NCI-H2196 (cell line): ENCODE measurements around the gene MYEF2.

ENCODE experiments used
- DNase-seq: peaks from one replicate; lab custom pipeline; 2025; ENCODE audit not compliant: unreplicated experiment; lab: John Stamatoyannopoulos, UW

The MYEF2 gene

DNA sequence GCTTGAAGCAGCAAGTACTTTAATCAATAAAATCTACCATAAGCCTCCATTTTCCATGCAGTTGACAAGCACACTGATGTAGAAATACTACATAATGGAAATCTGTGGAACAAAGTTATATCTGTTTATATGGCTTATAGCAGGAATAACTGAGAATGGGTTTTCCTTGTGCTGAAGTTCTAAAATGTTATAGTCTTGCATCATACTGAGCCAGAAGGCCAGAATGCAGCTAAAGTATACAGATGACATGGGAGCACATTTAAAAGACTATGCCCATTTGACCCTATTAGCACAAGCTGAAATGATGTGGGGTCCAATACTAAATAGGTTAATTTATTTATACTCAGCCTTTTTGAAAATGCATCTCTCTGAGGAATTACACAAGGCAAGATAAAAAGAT, 32.2 kb downstream of the MYEF2 start:
- DNase-seq, result no peak

DNA sequence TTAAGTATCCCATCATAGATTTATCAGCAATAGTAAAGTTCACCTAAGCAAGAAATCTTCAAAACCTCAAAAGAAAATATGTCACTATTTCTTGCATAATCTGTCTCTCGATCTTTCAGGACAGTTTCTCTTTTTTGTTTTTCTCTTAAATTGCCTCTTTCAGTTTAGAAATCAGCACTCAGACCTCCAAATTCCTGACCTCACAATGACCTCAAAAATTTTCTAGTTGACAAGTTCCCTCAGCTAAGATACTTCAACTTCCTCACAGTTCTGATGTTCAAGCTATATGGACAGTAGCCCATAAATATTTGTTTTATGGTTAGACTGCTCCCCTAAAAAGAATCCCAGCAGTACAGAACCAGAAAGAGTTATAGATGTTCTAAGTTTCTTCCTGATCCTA, 33.2 kb downstream of the MYEF2 start:
- no peak for DNase-seq

DNA sequence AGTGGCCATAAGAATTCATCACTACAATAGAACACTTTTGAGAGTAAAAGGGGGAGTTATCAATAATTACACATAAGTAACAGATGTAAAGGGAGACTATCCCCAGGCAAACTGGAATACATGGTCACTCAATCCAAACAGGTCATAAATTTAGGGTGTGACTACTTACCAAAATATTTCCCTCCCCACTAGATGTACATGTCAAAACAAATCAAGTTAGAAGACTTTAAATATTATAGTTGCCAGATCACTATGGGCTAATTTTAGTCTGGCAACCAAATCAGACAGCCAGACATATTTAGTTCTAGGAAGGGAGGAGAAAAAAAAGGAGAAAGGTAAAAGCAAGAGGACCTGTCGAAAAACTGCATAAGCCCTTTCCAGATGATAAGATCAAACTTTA, 34.2 kb downstream of the MYEF2 start:
- DNase-seq, result no peak

DNA sequence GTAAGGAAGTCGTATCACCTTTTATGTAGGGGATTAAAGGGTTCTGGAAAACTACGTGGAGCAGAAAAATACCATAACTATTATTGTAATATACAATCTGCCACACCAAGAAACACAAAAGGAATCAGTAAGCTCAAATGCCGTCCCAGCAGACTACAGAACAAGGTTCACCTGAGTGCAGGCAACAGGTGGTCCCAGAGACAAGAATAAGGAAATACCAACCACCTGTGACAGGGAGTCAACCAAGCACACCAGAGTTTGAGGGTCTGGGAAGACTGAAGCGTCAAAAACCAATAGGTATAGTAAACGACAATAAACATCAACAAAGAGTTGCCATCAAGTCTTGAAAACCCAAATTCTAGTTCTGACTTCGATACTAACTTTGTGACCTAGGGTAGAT, 45.2 kb downstream of the MYEF2 start:
- no peak for DNase-seq

DNA sequence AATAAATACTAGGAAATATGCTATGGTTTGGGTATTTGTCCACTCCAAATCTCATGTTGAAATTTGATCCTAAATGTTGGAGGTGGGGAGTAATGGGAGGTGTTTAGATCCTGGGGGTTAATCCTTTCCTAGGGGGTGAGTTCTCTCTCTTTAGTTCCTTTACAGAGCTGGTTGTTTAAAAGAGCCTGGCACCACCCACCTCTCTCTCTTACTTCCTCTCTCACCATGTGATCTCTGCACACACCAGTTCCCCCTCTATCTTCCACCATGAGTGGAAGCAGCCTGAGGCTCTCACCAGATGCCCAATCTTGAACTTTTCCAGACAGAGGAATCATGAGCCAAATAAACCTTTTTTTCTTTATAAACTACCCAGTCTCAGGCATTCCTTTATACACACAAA, 46.8 kb downstream of the MYEF2 start:
- no peak for DNase-seq

DNA sequence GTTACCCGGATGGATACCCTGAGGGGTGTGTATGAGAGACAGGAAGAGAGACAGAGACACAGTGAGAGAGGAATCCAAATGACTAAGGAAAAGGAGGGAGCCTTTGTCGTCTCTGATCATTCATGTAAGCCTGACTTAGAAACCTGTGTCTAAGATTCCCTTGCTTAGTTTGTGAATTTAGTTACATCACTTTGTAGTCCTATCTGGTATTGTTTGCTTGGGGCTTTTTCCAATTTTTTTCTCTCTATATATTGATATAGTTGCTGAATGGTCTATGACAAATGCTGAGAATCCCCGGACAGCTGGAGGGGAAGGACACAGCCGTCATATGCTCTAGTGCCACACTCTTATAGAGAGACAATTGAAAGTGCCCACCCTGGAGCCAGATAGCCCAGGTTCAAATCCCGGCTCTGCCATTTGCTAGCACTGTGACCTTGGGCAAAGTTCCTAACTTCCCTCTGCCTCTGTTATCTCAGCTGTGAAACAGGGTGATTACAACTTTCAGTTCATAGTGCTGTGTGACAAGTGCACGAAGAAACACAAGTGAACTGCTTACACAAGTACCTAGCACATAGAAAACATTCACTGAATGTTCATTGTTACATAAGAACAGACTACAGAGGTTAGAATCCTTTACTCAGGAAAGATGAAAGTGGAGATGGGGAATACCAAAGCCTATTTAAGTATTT, 51.3 kb downstream of the MYEF2 start:
- DNase-seq, result no peak

DNA sequence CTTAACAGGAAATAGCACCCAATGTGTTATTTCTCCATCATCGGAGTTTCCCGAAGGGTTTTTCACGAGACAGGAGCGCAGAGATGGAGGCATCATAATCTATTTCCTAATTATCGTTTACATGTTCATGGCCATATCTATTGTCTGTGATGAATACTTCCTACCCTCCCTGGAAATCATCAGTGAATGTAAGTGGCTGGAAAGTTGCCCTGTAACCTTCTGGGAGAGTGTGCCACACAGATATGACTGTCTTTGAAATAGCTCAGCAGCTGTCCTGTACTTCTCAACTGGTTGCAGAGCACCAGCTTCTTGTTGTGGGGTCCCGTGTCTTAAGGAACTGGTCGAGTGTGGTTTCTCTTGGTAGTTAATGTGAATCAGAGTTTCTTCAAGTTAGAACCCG, 56.2 kb downstream of the MYEF2 start:
- no peak for DNase-seq

DNA sequence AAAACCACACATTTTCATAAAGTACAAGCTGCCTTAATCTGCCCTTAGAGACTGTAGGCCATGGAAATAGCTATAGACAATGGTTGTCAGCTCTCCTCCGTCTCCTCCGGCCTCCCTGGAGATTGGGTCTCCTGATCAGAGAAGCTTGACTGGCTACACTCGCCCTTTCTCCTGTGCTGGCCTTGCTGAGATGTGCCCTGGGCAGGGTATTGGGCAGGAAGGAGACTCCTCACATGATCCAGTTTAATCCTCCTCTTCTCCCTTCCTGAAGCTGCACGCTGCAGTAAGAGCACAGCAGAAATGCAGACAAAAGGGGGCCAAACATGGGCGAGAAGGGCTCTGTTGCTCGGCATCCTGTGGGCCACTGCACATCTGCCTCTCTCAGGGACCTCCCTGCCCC, 57.4 kb downstream of the MYEF2 start, which contains the start of gene SLC24A5:
SLC24A5 (plus strand) TSS at position 246 of the 400 bp plus-strand sequence; CDS start at position 301, 55 bp downstream.
- DNase-seq, result no peak

DNA sequence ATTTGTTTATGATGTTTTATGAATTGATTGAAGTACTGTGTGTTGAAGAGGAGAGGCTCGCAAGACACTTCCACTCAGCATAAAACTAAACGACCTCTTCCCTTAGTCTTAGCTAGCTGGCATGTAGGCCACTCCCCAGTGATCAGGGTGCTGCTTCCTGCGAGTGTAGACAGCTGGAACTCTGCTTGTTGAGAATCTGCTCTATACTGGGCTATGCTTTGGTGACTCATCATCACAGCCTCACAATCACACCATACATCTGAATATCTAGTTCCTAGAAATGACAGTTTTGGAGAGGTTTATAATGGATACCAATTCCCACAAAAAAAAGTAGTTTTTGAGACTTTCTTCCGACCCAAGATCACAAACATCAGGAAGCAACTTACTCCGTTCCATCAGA, 58.8 kb downstream of the MYEF2 start:
- DNase-seq, result no peak

DNA sequence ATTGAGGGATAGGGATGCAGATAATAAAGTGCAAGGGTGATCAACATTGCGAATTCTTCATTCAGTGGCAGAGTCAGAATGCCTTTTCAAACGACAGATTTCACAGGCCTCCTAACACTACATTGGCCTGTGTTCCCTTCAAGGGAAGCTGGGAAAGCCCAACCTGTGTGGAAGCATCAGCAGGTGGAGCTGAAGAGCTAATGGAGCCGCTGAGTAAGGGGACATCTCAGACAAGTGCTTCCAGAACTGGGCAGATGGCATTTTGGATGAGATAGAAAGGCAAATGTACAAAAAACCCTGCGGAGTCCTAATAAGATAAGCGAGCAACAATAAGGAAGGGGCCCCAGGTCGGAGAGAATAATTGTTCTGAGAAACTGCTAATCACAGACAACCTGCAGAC, 65.9 kb downstream of the MYEF2 start:
- DNase-seq, result peak; percentile 2

DNA sequence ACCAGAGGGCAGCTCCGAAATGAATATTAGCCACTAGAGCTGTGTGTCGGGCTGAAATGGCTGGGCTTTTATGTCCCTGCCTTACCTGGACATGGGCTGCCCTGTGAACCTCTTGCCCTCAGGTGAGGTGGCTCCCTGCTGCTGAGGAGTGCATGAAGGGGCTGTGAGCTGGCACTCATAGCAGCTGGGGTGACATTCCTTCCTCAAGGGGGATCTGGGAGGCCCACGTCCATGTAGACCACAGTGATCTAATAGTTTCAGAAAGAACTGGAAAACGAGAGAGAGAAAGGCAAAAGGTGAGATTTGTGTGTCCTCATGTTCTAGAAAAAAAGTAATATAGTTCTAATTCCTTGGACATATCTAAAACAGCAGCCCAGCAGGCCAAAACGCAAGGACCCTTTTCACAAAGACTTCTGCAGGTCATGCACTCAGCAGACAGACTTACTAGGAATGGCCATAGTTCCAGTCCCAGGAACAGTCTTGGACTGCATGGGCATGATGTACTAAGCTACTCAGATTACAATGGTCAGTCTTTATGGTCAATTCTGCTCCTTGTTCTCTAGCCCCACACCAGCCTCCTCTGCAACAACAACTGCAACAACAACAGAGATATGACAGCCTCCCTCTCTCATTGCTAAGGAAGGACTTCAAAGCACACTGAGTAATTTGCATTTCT, 68.1 kb downstream of the MYEF2 start:
- DNase-seq, result no peak

DNA sequence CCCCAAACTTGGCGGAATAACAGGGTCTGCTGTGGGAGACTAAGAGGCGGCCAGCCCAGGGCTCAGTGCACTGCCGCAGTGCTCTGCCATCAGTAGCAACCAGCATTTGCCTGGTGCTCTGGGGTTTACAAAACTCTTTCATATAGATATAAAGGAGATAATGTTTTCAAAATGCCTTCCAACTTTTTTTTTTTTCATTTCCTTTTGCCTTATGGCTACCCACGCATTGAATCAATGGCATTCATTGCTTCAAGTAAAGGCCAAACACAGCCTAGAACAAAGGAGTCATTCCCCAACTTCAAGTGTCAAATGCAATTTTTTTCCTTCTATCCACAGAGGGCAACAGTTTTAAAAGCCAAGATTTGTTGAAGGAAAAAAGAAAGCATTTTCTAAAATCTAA, 68.9 kb downstream of the MYEF2 start:
- DNase-seq, result no peak

DNA sequence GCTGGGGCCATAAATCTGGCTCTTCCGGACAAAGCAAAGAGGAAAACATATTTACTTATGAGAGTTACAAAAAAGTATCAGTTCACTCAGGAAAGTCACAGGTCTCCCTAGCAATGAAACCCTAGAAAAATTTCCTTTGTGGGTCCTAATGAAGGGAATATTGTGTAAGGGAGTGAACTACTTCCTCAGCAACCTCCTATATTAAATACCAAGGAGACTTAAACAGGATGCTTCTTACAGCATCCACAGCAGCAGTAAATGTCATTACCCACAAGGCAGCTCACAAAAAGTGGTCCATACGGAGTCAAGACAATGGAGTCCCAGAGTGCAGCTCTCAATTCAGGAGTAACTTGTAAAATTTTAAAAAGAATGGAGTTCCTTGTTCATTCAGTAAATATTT, 72.2 kb downstream of the MYEF2 start:
- DNase-seq, result no peak

DNA sequence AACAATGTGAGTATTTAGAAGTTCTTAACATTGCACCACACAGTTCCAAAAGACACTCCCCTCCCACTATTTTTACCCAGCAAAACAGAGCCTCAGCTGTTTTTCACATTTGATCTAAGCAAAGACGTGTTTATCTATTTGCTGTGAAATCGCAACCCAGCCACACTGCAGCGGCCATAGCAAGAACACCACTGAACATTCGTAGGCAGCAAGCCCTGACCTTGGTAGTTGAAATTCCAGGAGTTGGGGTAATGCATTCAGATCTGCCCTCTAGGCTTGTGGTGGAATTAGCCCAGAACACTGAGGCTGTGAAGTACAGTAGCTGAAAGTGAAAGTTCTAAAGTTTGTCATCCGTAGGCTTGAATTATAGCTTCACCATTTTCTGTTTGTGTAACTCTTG, 74.4 kb downstream of the MYEF2 start:
- no peak for DNase-seq

DNA sequence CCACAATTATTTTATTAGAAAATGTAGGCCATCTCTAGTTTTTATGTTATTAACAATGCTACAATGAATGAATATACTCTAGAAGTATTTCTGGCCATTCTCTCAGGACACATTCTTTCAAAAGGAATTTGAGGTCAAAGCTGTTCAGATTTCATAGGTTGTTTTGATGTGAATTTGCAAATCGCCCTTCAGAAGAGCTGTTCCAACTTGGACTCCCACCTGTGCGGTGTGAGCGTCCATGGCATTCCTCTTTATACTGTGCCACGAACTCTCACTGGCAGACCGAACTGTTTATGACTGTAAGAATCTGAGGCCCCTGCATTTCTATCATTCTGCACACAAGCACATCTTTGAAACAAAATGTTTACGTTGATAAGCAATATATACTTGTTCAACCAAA, 75.9 kb downstream of the MYEF2 start:
- no peak for DNase-seq

DNA sequence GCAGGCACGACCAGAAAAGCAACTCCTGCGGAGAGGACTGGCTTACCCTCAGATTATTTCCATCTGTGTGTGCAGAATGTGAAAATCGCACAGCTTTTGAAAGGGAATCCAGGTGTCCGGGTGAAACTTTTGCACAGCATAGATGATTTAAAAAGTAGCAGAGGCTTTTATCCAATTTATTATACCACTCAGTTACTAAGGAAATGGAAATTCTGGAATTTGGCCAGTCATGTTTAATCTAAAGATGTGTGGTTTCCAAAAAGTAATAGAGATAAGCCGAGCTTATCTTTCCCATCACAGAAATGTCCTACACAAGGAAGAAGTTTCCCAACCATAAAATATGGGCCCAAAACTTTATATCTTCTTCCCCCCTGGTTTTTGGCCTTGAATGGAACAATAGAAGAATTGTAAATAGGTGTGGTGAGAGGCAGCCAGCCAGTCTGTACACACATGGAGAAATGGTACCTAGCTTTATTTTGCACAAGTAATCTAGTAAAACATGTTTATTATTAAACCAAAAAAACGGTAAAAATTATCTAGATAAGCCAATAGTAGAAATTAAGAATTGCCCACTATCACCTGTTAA, 76.6 kb downstream of the MYEF2 start:
- no peak for DNase-seq

DNA sequence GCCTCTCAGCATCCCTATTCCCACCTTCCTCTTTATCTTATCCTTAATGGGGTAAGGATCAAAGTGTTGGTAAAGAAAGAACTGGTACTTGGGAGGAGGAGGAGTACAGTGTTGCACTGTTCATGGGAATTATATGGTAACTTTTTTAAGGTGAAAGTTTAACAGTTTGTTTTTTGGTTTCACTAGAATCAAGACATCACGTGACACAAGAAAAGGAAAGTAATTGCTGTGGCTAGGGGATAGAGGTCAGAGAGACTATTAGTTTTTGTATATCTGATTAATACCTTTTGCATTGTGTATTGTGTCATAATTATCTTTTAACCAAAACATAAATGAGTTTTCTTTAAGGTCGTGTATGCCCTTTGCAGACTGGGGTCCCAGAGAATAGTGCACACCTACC, 80.8 kb downstream of the MYEF2 start:
- no peak for DNase-seq

DNA sequence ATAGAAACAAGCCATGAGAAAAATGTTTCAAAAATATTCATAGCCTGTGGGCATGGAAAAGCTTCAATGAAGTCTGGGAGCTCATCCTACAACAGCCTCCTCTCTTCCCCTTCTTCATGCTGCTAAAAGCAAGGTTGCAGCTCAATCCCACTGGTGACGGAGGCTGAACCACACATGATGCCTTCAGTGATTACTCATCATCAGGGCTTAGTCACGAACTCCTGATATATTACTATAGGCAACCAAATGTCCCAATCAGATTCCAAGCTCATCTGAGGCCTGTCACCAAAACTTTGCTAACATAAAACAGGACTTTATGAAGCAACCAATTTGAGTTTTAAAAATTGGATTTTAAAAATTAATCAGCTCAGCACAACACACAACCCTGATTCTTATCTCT, 81.3 kb downstream of the MYEF2 start:
- no peak for DNase-seq

DNA sequence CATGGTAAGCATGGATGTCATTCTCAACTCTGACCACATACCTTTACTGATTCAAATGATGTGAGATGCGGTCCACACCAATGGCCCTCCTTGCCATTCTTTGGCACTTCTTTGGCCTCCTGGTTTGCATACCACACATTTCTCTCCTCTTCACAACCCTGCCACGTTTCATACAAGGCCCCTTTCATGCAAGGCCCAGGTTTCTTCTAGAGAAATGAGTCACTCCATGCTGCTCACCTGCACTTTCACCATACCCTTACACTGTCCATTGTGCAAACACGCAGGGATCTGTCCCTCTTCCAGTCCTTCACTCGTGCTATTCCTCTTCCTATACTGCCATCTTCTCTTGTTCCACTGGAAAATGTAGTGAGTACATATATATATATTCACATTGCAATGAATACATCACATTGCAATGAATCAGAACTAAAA, 81.7 kb downstream of the MYEF2 start:
- DNase-seq, result no peak

DNA sequence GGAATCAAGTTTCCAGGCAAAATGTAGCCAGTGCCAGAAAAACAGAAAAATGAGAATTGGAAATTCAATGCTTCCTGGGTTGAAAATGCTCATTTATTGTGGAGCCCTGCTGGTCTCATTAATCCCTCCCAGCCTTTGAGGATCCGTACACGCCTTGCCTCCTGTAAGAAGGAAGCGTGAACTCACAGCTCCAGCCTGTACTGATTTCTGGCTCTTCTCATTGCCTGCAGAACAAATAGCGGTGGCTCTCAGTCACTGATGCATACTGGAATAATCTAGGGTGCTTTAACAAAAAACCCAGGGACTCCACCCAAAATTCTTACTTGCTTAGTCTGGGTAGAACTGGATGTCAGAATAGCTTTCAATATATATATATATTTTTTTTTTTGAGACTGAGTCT, 86.6 kb downstream of the MYEF2 start:
- DNase-seq, result no peak

DNA sequence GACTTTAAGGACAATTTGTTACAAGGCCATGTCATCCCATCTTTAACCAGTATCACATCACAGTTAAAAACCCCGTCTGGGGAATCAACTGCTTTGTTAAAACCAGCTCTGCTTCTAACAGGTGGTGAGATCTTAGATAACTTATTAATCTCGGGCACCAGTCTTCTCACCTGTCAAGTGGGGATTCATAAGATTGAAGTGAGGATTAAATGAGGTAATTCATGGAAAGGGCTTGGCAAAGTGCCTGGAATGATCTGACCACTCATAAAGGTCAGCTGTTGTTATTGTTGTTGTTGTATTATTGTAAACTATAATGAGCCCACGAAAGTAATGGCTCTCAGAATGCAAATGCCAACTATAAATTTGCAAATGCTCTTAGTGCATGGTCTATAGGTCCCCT, 87.4 kb downstream of the MYEF2 start:
- peak; percentile 5 for DNase-seq

DNA sequence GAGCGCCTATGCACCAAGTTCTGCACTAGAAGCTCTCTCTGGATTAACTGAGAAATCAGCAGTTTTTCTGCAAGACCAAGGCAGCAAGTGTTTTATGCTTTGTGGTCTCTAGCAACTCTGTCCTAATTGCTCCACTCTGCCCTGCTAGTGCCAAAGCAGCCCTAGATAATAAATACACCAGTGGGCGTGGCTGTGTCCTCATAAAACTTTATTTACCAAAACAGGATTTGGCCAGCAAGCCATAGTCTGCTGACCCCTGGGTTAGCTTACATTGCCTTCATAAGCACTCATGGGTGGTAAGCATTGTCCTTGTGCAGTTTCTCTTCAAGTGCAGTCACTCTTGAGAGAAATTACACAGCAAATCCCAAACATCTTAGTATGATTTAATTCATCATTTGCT, 88.0 kb downstream of the MYEF2 start:
- DNase-seq, result peak; percentile 51

DNA sequence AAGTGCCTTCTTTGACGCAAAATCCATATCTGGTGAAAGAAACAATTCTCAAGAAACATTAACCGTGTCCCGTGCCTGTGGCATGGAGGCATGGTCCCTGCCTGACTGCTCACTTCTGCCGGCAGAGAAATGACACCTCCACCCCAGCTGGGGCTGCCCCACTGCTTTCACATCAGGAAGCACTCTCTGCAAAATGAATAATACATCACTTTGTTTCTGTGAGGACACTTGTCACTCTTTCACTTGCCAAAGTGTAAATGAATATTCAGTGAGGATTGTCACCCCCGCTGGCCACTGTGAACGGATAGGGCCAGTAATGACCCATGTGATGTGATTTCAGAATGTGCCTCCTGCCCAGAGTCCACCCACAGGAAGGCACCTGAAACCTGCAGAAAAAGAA, 88.4 kb downstream of the MYEF2 start:
- peak; percentile 51 for DNase-seq
